Central memory CD4-positive, alpha-beta T cell (primary cell): Measurements from ENCODE around the gene BSDC1.
"Not testable (repeated sequence)": the region's sequence is repeated elsewhere in the genome, so short reads cannot be mapped to it uniquely, and the experiment has no call there.

Source experiments
- DNase-seq: peaks from one replicate; pipeline ENCODE4 v3.0.0; 2022
- total RNA-seq, 3 experiments: gene quantifications; one replicate each; lab custom pipeline; 2026; lab: John Stamatoyannopoulos, UW

BSDC1 gene, protein sequence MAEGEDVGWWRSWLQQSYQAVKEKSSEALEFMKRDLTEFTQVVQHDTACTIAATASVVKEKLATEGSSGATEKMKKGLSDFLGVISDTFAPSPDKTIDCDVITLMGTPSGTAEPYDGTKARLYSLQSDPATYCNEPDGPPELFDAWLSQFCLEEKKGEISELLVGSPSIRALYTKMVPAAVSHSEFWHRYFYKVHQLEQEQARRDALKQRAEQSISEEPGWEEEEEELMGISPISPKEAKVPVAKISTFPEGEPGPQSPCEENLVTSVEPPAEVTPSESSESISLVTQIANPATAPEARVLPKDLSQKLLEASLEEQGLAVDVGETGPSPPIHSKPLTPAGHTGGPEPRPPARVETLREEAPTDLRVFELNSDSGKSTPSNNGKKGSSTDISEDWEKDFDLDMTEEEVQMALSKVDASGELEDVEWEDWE
- total RNA-seq: 73.4 to 135 (median 110) reads per million in 3 experiments

DNA sequence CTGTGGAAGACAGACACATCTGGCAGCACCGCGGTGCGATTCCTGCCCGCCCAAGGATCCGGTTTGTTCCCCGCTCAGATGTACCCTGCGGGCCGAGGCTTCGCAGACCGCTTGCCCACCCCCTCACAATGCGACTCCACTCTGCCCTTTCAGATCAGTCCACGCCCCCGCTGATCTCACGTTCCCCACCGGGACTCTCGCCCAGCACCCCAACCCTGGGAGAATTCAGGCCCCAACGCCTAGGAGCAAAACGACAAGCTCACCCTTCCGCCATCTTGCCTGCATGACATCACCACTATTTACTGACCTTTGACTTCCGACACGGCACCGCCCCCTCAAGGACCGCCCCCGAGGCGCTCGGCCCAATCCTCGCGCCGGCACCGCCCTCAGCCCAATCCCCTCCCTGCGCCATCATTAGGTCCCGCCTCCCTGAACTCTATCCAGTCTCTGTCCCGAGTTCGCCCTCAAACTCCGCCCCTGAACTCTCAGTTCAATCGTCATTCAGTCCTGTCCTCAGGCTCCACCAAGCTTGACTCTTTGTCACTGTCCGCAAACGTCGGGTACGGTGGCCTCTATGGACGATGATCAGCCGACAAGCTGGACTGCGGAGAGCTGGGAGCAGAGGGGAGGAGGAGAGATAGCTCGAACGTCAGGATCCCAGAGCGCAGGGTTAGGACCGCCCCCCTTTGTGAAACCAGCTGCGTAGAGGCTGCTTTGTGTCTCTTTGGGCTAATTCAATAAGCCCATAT lies at the start of gene BSDC1:
Gene BSDC1, minus strand, starts transcription at position 301 of the 749 bp plus-strand sequence. Its CDS starts 27 bp downstream, at position 274.
- peak; percentile 98 for DNase-seq

DNA sequence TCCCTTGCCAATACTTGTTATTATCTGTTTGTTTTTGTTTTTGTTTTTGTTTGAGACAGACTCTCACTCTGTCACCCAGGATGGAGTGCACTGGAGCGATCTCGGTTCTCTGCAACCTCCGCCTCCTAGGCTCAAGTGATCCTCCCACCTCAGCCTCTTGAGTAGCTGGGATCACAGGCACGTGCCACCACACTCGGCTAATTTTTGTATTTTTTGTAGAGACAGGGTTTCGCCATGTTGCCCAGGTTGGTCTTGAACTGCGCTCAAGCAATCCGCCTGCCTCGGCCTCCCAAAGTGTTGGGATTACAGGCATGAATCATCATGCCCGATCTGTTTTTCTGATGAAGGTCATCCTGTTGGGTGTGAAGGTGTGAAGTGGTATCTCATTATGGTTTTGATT lies 47.2 kb upstream of the BSDC1 start:
- DNase-seq: not testable (repeated sequence)

DNA sequence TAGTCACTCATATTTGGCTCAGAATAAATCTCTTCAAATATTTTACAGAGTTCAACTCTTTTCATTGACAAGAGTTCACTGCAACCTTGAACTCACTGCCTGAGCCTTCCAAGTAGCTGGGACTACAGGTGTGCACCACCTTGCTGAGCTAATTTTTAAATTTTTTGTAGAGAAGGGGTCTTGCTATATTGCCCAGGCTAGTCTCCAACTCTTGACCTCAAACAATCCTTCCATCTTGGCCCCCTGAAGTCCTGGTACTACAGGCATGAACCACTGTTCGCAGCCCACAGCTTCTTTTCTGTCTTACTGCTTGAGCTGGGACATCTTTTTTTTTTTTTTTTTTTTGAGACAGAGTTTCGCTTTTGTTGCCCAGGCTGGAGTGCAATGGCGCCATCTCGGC lies 44.5 kb upstream of the BSDC1 start:
- DNase-seq: not testable (repeated sequence)

DNA sequence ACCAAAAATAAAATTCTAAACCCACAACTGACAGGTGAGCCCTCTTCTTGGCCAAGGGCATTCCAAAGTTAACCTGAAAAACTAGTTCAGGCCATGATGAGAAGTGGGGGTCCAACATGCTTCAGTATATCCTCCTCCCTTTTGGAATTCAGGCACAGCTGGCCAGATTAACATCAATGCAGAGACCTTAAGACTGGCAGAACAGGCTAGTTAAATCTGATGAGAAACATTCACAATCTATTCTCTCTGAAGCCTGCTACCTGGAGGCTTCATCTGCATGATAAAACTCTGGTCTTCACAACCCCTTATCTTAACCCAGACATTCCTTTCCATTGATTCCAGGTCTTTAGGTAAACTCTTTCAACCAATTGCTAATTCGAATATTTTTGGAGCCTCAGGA lies 43.9 kb upstream of the BSDC1 start:
- DNase-seq: no peak

GRCh38 chr1:32431736-32432400 lies 37.6 kb upstream of the BSDC1 start:
- DNase-seq: no peak

DNA sequence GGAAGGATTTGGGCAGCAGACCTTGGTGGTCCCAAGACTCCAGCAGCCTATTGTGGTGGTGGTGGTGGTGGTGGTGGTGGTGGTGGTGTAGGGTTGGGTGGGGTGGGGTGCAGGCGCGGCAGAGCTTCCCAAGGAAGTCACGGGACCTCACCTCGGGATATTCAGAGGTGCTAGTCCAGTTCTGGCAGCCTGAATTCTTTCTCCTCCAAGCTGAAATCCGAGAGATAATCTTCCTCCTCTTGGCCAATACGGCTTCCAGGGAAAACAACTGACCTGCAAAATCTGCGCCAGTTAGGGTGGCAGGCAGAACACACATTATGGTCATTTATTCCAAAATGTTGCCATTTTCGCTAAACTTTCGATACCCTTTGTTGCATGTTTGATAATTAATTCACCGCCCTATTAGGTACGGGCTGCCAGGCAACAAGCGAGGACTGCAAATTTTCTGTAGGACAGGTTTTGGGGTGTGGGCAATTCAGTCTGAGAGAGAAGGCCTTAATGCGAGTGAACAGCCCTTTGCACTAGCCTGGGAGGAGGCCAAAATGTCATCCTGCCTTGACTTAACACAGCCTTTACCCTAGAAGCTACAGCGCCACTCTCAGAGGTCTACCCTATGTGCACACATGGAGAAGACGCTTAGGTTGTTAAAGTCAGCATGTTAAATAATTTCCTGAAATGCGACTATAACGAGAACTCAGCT lies 33.2 kb upstream of the BSDC1 start:
- DNase-seq: no peak

GRCh38 chr1:32426489-32427255 lies 32.4 kb upstream of the BSDC1 start:
- no peak for DNase-seq

DNA sequence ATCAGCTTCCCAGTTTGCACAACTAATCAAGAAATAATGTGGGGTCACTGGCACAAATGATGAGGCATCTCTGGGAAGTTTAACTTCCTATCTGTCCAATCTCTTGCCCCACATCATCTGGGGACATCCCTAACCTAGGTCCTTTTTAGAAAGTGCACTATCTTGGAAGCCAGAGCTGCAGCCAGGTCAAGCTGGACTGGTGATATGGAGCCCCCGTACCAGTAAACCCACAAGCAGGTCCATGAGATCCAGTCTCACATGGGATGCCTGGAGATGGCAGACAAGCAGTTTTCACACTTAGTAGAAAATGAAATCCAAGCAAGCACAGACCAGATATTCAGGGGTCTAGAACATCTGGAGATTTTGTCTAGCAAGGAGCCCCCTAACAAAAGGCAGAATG lies 27.5 kb upstream of the BSDC1 start:
- no peak for DNase-seq

GRCh38 chr1:32414186-32414886 lies 20.1 kb upstream of the BSDC1 start:
- no peak for DNase-seq

DNA sequence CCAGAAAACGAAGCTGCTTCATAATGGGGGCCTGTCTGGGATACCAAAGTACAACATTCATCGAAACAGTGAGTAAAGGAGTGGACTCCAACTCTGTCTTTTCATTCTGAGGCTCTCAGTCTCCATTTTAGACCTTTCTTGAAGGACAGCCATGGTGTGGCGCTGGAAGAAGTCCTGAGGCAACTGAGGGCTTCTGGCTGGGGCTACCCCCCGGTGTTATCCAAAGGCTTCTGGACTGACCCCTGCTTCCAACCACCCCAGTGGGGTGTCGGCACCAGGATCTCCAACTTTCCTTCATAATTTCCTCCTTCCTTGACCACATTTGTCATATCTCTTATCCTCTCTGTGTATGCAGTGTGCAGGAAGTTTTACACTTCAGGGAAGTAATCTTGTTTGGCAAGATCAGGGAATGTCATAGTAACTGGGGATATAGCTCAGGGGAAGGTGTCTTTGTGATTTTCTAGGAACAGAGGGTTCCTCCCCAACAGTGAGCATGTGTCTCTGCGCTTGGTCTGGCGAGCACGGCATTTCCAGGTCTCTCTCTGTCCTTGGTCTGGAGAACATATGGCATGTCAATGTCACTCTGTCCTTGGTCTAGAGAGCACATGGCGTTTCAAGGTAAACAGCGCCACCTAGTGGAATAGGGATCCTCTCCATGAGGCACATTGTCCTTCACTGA lies 19.4 kb upstream of the BSDC1 start:
- peak; percentile 68 for DNase-seq

DNA sequence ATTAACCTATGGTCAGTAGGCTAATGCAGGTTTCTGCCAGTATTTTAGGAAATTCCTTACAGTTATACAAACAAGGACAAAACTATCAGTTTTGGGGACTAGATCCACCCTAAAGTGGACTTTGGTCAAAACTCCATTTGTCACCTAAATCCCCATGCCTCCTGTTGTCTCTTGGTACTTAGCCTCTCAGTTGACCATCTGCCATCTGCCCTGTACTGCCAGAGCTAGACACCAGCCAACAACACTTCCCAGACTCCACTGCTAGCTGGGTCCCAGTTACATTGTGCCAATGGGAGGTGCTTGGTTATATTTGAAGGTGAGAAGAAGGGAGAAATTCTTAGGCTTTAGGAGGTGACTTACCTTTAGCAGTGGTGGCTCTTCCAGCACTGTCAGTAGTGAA lies 17.0 kb upstream of the BSDC1 start:
- no peak for DNase-seq

GRCh38 chr1:32406629-32407111 lies 12.4 kb upstream of the BSDC1 start:
- no peak for DNase-seq

DNA sequence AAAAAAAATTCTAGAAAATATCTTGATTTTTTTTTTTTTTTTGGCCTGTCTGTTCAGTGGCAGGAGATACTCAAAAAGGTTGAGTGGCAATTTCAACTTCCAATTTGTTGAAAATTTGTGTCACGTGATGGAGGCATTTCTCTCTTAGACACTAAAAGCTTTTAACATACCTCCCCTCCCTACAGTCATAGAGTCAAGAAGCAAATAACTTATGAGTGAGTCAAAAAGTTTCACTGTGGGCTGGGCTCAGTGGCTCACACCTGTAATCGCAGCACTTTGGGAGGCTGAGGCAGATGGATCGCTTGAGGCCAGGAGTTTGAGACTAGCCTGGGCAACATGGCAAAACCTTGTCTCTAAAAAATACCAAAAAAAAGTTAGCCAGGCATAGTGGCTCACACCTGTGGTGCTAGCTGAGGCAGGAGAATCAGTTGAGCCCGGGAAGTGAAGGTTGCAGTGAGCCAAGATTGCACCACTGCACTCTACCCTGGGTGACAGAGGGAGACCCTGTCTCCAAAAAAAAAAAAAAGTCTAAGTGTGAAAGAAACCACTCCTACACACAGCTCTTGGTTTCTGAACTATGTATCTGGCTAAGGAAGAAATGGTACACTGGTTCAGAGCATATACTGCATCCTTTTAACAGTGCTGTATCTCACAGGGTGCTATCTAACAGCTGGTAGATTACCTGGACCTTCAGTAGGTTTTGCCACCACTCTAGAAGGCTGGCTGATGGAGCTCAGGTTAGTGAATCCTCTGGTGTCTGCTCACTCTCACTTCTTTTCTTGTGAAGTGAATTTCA lies 11.6 kb upstream of the BSDC1 start:
- no peak for DNase-seq

- no peak for DNase-seq
These were observed 10.7 kb upstream of the BSDC1 start for GRCh38 chr1:32404946-32405345.

- peak; percentile 24 for DNase-seq
These were observed 6.8 kb upstream of the BSDC1 start for GRCh38 chr1:32400876-32401631.

DNA sequence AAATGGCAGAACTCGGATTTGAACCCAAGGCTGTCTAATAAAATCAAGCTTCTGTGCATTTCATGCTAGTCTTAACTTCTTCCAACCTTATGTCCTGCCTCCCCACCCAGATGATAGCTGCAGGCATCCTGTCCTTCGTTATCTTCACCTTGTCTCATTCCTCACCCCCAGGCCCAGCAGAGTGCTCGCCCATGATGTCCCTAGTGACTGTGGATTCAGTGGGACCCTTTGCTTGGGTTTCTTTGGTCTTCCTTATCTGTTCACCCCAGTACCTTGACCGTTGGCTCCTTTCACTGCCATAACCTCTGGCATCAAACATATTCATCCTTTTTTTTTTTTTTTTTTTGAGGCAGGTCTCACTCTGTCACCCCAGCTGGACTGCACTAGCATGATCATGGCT lies 5.6 kb upstream of the BSDC1 start:
- DNase-seq: no peak

- no peak for DNase-seq
These were observed 4.2 kb upstream of the BSDC1 start for GRCh38 chr1:32398401-32398800.

GRCh38 chr1:32396524-32396923 lies 2.3 kb upstream of the BSDC1 start:
- DNase-seq: not testable (repeated sequence)

- DNase-seq: no peak
These were observed 720 bp upstream of the BSDC1 start for GRCh38 chr1:32394890-32395432.
